LNCAP (cell line): ENCODE measurements around the gene MYNN.

ENCODE experiments used
- TF ChIP-seq, protein P1 (sequence below): fragments of 450-650 bp; IDR thresholded peaks from 2 replicates; pipeline ENCODE4 v1.5.1; 2017; ENCODE audit warnings: mild to moderate bottlenecking

Gene MYNN

DNA sequence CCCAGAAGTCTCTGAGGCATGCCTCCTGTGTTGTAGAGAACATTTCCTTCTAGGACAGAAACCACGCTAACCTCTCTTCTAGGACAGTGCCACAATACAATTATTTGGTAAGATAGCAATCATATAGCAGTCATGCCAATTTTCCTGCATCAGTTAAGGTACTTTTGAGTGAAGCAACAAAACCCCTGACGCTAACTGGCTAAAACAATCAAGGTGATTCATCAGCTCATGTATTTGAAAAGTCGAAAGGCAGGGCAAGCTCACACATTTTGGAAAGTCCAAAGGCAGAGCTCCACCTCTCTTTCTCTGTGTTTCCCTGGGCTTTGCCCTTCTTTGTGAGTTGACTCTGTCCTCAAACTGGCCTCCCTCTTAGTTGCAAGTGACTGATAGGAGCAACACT is 18.5 kb upstream of the MYNN start:
- TF ChIP-seq, protein P1, sequence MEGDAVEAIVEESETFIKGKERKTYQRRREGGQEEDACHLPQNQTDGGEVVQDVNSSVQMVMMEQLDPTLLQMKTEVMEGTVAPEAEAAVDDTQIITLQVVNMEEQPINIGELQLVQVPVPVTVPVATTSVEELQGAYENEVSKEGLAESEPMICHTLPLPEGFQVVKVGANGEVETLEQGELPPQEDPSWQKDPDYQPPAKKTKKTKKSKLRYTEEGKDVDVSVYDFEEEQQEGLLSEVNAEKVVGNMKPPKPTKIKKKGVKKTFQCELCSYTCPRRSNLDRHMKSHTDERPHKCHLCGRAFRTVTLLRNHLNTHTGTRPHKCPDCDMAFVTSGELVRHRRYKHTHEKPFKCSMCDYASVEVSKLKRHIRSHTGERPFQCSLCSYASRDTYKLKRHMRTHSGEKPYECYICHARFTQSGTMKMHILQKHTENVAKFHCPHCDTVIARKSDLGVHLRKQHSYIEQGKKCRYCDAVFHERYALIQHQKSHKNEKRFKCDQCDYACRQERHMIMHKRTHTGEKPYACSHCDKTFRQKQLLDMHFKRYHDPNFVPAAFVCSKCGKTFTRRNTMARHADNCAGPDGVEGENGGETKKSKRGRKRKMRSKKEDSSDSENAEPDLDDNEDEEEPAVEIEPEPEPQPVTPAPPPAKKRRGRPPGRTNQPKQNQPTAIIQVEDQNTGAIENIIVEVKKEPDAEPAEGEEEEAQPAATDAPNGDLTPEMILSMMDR, result no peak

- TF ChIP-seq, protein P1, result no peak
Measured at GRCh38 chr3:169755488-169755887, 17.7 kb upstream of the MYNN start.

GRCh38 chr3:169758359-169758994 is 14.7 kb upstream of the MYNN start:
- TF ChIP-seq, protein P1, result no peak

DNA sequence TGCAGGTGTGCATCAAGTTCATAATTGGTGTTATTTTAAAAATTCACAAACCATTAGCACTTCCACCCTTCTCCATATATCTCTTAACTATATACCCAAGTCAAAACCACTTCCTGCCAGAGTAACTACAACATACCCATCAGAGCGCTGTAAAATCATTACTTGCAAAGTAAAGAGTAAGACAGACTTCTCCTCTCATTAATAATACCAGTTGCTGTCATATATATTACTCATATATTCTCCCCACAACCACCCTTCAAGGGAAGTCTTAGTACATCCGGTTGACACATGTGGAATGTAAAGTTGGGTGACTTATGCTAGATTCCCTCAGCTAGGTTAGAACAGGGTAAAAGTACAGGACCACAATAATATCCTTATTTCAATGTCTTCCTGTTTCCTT is 13.9 kb upstream of the MYNN start:
- TF ChIP-seq, protein P1, result no peak

DNA sequence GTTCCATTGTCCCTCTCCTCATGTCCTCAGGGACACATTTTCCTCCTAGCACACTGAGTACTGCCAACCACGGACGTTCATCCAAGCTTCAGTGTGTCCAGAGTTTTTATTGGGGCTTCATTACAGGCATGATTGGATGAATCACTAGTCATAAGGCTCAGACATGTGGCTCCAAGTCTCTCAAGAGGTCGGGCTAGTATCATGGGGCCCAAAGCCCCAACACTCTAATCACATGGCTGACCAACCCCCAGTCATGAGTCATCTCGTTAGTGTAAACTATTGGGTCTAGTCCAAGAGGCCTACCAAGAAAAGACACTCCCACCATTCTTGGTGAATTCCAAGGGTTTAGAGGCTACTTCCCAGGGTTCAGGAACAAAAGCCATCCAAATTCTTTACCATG is 12.7 kb upstream of the MYNN start:
- TF ChIP-seq, protein P1, result no peak

DNA sequence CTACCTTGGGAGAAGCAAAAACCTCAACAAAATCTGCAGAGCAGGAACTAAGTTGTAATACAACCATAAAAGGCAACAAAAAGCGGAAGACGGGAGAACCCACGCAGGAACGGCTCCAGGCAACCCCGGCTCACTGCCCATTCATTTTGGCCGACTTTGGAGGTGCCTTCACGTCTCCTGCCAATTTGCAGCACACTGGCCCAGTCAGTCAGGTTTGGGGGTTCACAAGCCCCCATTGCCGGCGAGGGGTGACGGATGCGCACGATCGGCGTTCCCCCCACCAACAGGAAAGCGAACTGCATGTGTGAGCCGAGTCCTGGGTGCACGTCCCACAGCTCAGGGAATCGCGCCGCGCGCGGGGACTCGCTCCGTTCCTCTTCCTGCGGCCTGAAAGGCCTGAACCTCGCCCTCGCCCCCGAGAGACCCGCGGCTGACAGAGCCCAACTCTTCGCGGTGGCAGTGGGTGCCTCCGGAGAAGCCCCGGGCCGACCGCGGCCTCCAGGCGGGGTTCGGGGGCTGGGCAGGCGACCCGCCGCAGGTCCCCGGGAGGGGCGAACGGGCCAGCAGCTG is 8.8 kb upstream of the MYNN start:
- TF ChIP-seq, protein P1, result no peak

GRCh38 chr3:169764882-169765612 is 8.1 kb upstream of the MYNN start, which contains the start of gene TERC:
Gene TERC (minus strand): TSS chr3:169765060.
- TF ChIP-seq, protein P1, result no peak
